ENCODE results near the gene MYO9A.

Gene MYO9A

GRCh38 chr15:71780115-71780976 is 337.6 kb downstream of the MYO9A start:
- Histone ChIP-seq H2BK5ac (ENCODE audit: low read length) (no peak overlapping the region), H3K27me3 (ENCODE audit: insufficient read depth, low read length, poor library complexity) (no peaks in the 10 kb centered on the region), H3K4ac (ENCODE audit: low read depth, low read length) (no peak overlapping the region), H4K8ac (ENCODE audit: low read depth, low read length) (no peak overlapping the region), H3K23ac (ENCODE audit: low read length) (no peak overlapping the region), H3K4me3 (ENCODE audit: low read length) (no peak overlapping the region), H2AK5ac (ENCODE audit: low read length) (no peak overlapping the region), H3K4me1 (ENCODE audit: control insufficient read depth, low read depth, low read length) (no peaks in the 10 kb centered on the region), H3K79me2 (ENCODE audit: control insufficient read depth, insufficient read depth, low read length) (no peaks in the 10 kb centered on the region), H2BK15ac (replicated peaks; ENCODE audit: low read depth) (no peak overlapping the region), H3K27ac (ENCODE audit: low read depth, low read length) (no peak overlapping the region), H3K18ac (ENCODE audit: low read length) (no peak overlapping the region), H3K79me1 (ENCODE audit: low read length) (no peaks in the 10 kb centered on the region), H3K4me2 (ENCODE audit: low read length) (no peak overlapping the region), H2BK120ac (ENCODE audit: low read depth, low read length) (no peak overlapping the region), H3K9ac (ENCODE audit: low read length) (no peak overlapping the region), H3K56ac (ENCODE audit: low read length) (peak overlapping the region; percentile 44), H3K36me3 (ENCODE audit: control insufficient read depth, insufficient read depth, low read length) (no peaks in the 10 kb centered on the region), H4K5ac (ENCODE audit: low read length) (no peak overlapping the region)
- DNase-seq = peak; percentile 85
- no CpG with 5 or more reads among the region's 13 CpGs for WGBS (ENCODE audit: extremely low coverage, insufficient coverage, low lambda C conversion rate)

GRCh38 chr15:71779073-71779797 is 338.7 kb downstream of the MYO9A start:
- Histone ChIP-seq H3K4ac (ENCODE audit: low read depth, low read length) (no peak overlapping the region), H2BK120ac (ENCODE audit: low read depth, low read length) (no peak overlapping the region), H2BK15ac (replicated peaks; ENCODE audit: low read depth) (no peak overlapping the region), H3K27me3 (ENCODE audit: insufficient read depth, low read length, poor library complexity) (no peaks in the 10 kb centered on the region), H3K79me2 (ENCODE audit: control insufficient read depth, insufficient read depth, low read length) (no peaks in the 10 kb centered on the region), H3K56ac (ENCODE audit: low read length) (no peak overlapping the region), H3K23ac (ENCODE audit: low read length) (no peak overlapping the region), H3K36me3 (ENCODE audit: control insufficient read depth, insufficient read depth, low read length) (no peaks in the 10 kb centered on the region), H3K4me3 (ENCODE audit: low read length) (no peak overlapping the region), H4K8ac (ENCODE audit: low read depth, low read length) (no peak overlapping the region), H4K5ac (ENCODE audit: low read length) (no peak overlapping the region), H3K4me2 (ENCODE audit: low read length) (no peak overlapping the region), H3K4me1 (ENCODE audit: control insufficient read depth, low read depth, low read length) (no peaks in the 10 kb centered on the region), H3K79me1 (ENCODE audit: low read length) (no peaks in the 10 kb centered on the region), H3K9ac (ENCODE audit: low read length) (no peak overlapping the region), H3K27ac (ENCODE audit: low read depth, low read length) (no peak overlapping the region), H2AK5ac (ENCODE audit: low read length) (no peak overlapping the region), H2BK5ac (ENCODE audit: low read length) (no peak overlapping the region), H3K18ac (ENCODE audit: low read length) (no peak overlapping the region)
- DNase-seq = no peak
- no CpG with 5 or more reads among the region's 6 CpGs for WGBS (ENCODE audit: extremely low coverage, insufficient coverage, low lambda C conversion rate)

- Histone ChIP-seq H3K56ac (ENCODE audit: low read length) (no peak overlapping the region), H2AK5ac (ENCODE audit: low read length) (no peak overlapping the region), H3K23ac (ENCODE audit: low read length) (no peak overlapping the region), H3K79me2 (ENCODE audit: control insufficient read depth, insufficient read depth, low read length) (no peaks in the 10 kb centered on the region), H3K27me3 (ENCODE audit: insufficient read depth, low read length, poor library complexity) (no peaks in the 10 kb centered on the region), H3K36me3 (ENCODE audit: control insufficient read depth, insufficient read depth, low read length) (no peaks in the 10 kb centered on the region), H3K4me1 (ENCODE audit: control insufficient read depth, low read depth, low read length) (no peaks in the 10 kb centered on the region), H3K4me3 (ENCODE audit: low read length) (no peak overlapping the region), H3K79me1 (ENCODE audit: low read length) (no peaks in the 10 kb centered on the region), H2BK15ac (replicated peaks; ENCODE audit: low read depth) (no peak overlapping the region), H2BK120ac (ENCODE audit: low read depth, low read length) (no peak overlapping the region), H3K4me2 (ENCODE audit: low read length) (no peak overlapping the region), H3K18ac (ENCODE audit: low read length) (no peak overlapping the region), H3K27ac (ENCODE audit: low read depth, low read length) (no peak overlapping the region), H3K4ac (ENCODE audit: low read depth, low read length) (no peak overlapping the region), H3K9ac (ENCODE audit: low read length) (no peak overlapping the region), H4K5ac (ENCODE audit: low read length) (no peak overlapping the region), H2BK5ac (ENCODE audit: low read length) (no peak overlapping the region), H4K8ac (ENCODE audit: low read depth, low read length) (no peak overlapping the region)
- no peak for DNase-seq
- WGBS (ENCODE audit: extremely low coverage, insufficient coverage, low lambda C conversion rate) = no CpG with 5 or more reads among the region's 16 CpGs
Measured at GRCh38 chr15:71777216-71777943, 340.6 kb downstream of the MYO9A start.

GRCh38 chr15:71776304-71776703 is 341.6 kb downstream of the MYO9A start:
- Histone ChIP-seq H3K4me1 (ENCODE audit: control insufficient read depth, low read depth, low read length) (no peaks in the 10 kb centered on the region), H3K27ac (ENCODE audit: low read depth, low read length) (no peak overlapping the region), H3K9ac (ENCODE audit: low read length) (no peak overlapping the region), H3K79me2 (ENCODE audit: control insufficient read depth, insufficient read depth, low read length) (no peaks in the 10 kb centered on the region), H2BK120ac (ENCODE audit: low read depth, low read length) (no peak overlapping the region), H3K36me3 (ENCODE audit: control insufficient read depth, insufficient read depth, low read length) (no peaks in the 10 kb centered on the region), H4K5ac (ENCODE audit: low read length) (no peak overlapping the region), H2AK5ac (ENCODE audit: low read length) (no peak overlapping the region), H4K8ac (ENCODE audit: low read depth, low read length) (no peak overlapping the region), H2BK5ac (ENCODE audit: low read length) (no peak overlapping the region), H3K23ac (ENCODE audit: low read length) (no peak overlapping the region), H3K27me3 (ENCODE audit: insufficient read depth, low read length, poor library complexity) (no peaks in the 10 kb centered on the region), H3K4me3 (ENCODE audit: low read length) (no peak overlapping the region), H3K79me1 (ENCODE audit: low read length) (no peaks in the 10 kb centered on the region), H3K18ac (ENCODE audit: low read length) (no peak overlapping the region), H3K56ac (ENCODE audit: low read length) (no peak overlapping the region), H2BK15ac (replicated peaks; ENCODE audit: low read depth) (no peak overlapping the region), H3K4ac (ENCODE audit: low read depth, low read length) (no peak overlapping the region), H3K4me2 (ENCODE audit: low read length) (no peak overlapping the region)
- no peak for DNase-seq
- WGBS (ENCODE audit: extremely low coverage, insufficient coverage, low lambda C conversion rate) = no CpG with 5 or more reads among the region's 3 CpGs

GRCh38 chr15:71775856-71776255 is 342.1 kb downstream of the MYO9A start:
- Histone ChIP-seq H3K18ac (ENCODE audit: low read length) (no peak overlapping the region), H3K4me3 (ENCODE audit: low read length) (no peak overlapping the region), H3K4me1 (ENCODE audit: control insufficient read depth, low read depth, low read length) (no peaks in the 10 kb centered on the region)

More at GRCh38 chr15:71775856-71776255, 342.1 kb downstream of the MYO9A start:
- Histone ChIP-seq H4K8ac (ENCODE audit: low read depth, low read length) (no peak overlapping the region), H3K9ac (ENCODE audit: low read length) (no peak overlapping the region), H2BK120ac (ENCODE audit: low read depth, low read length) (no peak overlapping the region), H2AK5ac (ENCODE audit: low read length) (no peak overlapping the region), H3K56ac (ENCODE audit: low read length) (no peak overlapping the region), H3K27ac (ENCODE audit: low read depth, low read length) (no peak overlapping the region), H3K79me1 (ENCODE audit: low read length) (no peaks in the 10 kb centered on the region), H4K5ac (ENCODE audit: low read length) (no peak overlapping the region), H3K79me2 (ENCODE audit: control insufficient read depth, insufficient read depth, low read length) (no peaks in the 10 kb centered on the region), H3K27me3 (ENCODE audit: insufficient read depth, low read length, poor library complexity) (no peaks in the 10 kb centered on the region), H3K36me3 (ENCODE audit: control insufficient read depth, insufficient read depth, low read length) (no peaks in the 10 kb centered on the region), H2BK5ac (ENCODE audit: low read length) (no peak overlapping the region), H3K23ac (ENCODE audit: low read length) (no peak overlapping the region), H3K4me2 (ENCODE audit: low read length) (no peak overlapping the region), H2BK15ac (replicated peaks; ENCODE audit: low read depth) (no peak overlapping the region), H3K4ac (ENCODE audit: low read depth, low read length) (no peak overlapping the region)
- no peak for DNase-seq

All from mesendoderm (in vitro differentiated cells).